ENCODE measurements around the gene NFIC.

GRCh38 chr19:3451451-3451866, 85.1 kb downstream of the NFIC start:
- TF ChIP-seq POLR2AphosphoS5 (IDR thresholded peaks at IDR 0.05; ENCODE audit: low read depth, low read length) = no peak
- TF ChIP-seq POLR2A (IDR thresholded peaks at IDR 0.05; ENCODE audit: low read depth, low read length) = no peak

Measured in GM12891 (cell line).